HUES48 (cell line): ENCODE measurements around the gene GATA3.

ENCODE experiments used
- H3K27ac ChIP-seq: one replicate; pipeline ENCODE4 v1.7.0; 2013; ENCODE audit warnings: low read depth, low read length, inconsistent platforms
- H3K27me3 ChIP-seq: 2 replicates; pipeline ENCODE4 v1.6.1; 2013; ENCODE audit warnings: mild to moderate bottlenecking, low read length; ENCODE audit not compliant: control insufficient read depth, insufficient read depth
- H3K36me3 ChIP-seq: 2 replicates; pipeline ENCODE4 v1.6.1; 2013; ENCODE audit warnings: low read length; ENCODE audit not compliant: control insufficient read depth, insufficient read depth
- H3K4me1 ChIP-seq: 2 replicates; pipeline ENCODE4 v1.6.1; 2013; ENCODE audit warnings: mild to moderate bottlenecking, low read length; ENCODE audit not compliant: control insufficient read depth, insufficient read depth
- H3K4me3 ChIP-seq: 2 replicates; pipeline ENCODE4 v1.5.1; 2013; ENCODE audit warnings: mild to moderate bottlenecking, low read depth, low read length
- H3K9ac ChIP-seq: 2 replicates; pipeline ENCODE4 v1.6.1; 2013; ENCODE audit warnings: mild to moderate bottlenecking, low read depth, low read length, moderate library complexity
- H3K9me3 ChIP-seq: 2 replicates; pipeline ENCODE4 v1.6.1; 2013; ENCODE audit warnings: low read length; ENCODE audit not compliant: control insufficient read depth, insufficient read depth

The GATA3 gene

GRCh38 chr10:8060704-8061121 lies 6.2 kb downstream of the GATA3 start:
- peaks cover 100% of the 10 kb centered on the region for H3K27me3 ChIP-seq
- H3K27ac ChIP-seq, result no peak overlapping the region
- H3K36me3 ChIP-seq, result no peaks in the 10 kb centered on the region

DNA sequence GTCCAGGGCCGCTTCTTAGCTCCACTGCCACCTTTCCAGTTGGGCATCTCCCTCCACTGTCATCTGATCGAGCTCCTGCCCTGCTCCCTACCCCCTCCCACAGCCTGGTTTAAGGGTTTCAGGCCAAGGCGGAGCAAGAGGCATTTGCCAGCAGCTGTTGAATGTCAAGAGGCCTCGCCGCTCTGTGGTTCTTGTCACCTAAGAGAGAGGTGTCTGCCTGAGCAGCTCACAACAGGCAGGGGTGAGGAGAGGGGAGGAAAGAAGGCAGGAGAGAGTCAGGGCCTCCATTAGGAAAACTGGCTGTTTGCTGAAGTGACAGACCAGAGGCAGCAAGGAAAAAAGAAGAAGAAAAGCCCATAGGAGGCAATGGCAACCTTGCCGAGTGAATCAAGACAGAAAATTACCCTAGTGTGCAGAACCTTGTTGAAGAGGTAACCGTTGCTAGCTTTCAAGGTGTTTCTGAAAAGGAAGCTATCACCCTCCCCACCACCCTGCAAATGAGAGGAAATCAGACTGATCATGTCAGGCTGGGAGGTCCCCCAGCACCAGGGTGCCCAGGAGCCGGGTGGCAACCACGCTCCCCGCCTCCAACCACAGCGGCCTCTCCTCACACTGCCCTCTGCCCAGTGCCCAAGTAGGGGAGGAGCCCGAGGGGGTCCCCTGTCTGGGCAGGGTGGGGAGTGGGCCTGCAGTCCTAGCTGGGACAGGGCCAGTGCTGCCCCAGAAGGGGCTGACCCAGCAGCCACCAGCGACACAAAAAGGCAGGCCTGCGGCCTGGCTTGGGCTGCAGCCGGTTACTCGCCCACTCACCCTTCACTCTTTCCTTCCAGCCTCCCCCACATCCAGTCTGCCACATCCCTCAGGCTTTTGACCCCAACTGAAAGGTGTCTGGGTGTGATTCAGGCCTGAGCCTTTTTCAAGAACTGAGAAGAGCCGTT lies 7.1 kb downstream of the GATA3 start:
- H3K36me3 ChIP-seq, result no peaks in the 10 kb centered on the region
- no peak overlapping the region for H3K27ac ChIP-seq
- H3K9me3 ChIP-seq, result no peaks in the 10 kb centered on the region
- H3K4me1 ChIP-seq, result peaks cover 97% of the 10 kb centered on the region
- H3K27me3 ChIP-seq, result peaks cover 100% of the 10 kb centered on the region
- H3K4me3 ChIP-seq, result peak overlapping the region; percentile 37; the same call in 1 of the 2 replicates
- H3K9ac ChIP-seq, result no peak overlapping the region

More at GRCh38 chr10:8060704-8061121, 6.2 kb downstream of the GATA3 start:
- Histone ChIP-seq H3K4me1 (peaks cover 92% of the 10 kb centered on the region), H3K9ac (no peak overlapping the region), H3K9me3 (no peaks in the 10 kb centered on the region), H3K4me3 (peak overlapping the region; percentile 37)

GRCh38 chr10:8063128-8063908 lies 8.8 kb downstream of the GATA3 start:
- H3K4me3 ChIP-seq, result peak overlapping the region; percentile 43
- H3K27me3 ChIP-seq, result peaks cover 84% of the 10 kb centered on the region
- peaks cover 81% of the 10 kb centered on the region for H3K4me1 ChIP-seq
- no peak overlapping the region for H3K27ac ChIP-seq
- H3K9ac ChIP-seq, result no peak overlapping the region
- H3K9me3 ChIP-seq, result no peaks in the 10 kb centered on the region
- H3K36me3 ChIP-seq, result no peaks in the 10 kb centered on the region

DNA sequence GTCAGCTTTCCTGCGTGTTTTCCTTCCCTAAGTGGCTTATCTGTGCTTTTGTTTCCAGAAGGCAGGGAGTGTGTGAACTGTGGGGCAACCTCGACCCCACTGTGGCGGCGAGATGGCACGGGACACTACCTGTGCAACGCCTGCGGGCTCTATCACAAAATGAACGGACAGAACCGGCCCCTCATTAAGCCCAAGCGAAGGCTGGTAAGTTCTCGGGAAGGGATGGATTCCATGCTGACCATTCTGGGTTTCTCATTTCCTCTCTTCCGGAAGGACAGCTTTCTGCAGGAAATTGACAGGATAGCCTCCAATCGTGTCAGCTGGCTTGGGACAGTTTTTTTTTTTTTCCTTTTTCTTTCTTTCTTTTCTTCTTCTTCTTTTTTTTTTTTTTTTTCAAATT lies 9.4 kb downstream of the GATA3 start:
- Histone ChIP-seq H3K4me1 (peaks cover 76% of the 10 kb centered on the region), H3K27ac (no peak overlapping the region), H3K27me3 (peaks cover 78% of the 10 kb centered on the region), H3K4me3 (peak overlapping the region; percentile 43), H3K9me3 (no peaks in the 10 kb centered on the region), H3K36me3 (no peaks in the 10 kb centered on the region), H3K9ac (no peak overlapping the region)

GRCh38 chr10:8064436-8064835 lies 9.9 kb downstream of the GATA3 start:
- H3K9ac ChIP-seq, result no peak overlapping the region
- peaks cover 71% of the 10 kb centered on the region for H3K4me1 ChIP-seq
- no peaks in the 10 kb centered on the region for H3K36me3 ChIP-seq
- no peaks in the 10 kb centered on the region for H3K9me3 ChIP-seq
- H3K27me3 ChIP-seq, result peaks cover 73% of the 10 kb centered on the region
- H3K4me3 ChIP-seq, result no peak overlapping the region; the same call in 1 of the 2 replicates
- H3K27ac ChIP-seq, result peak overlapping the region; percentile 22

DNA sequence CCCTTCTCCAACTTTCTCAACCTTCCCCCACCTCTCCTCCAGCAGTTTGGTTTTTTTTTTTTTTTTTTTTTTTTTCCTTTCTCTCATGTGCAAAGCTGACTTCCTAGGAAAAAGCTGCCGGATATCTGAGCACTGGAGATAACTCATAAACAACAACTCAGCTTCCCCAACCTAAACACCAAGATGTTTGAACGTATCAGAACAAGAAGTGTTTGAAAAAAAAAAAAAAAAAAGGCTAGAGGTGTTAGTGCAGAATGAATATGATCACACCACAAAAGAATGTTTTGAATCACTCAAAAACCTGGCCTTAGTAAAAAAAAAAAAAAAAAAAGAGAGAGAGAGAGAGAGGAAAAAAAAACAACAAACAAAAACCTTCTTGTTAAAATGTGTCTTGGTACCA lies 11.2 kb downstream of the GATA3 start:
- H3K36me3 ChIP-seq, result no peaks in the 10 kb centered on the region
- no peak overlapping the region for H3K27ac ChIP-seq
- H3K4me3 ChIP-seq, result no peak overlapping the region
- peaks cover 59% of the 10 kb centered on the region for H3K4me1 ChIP-seq
- no peak overlapping the region for H3K9ac ChIP-seq
- no peaks in the 10 kb centered on the region for H3K9me3 ChIP-seq
- peaks cover 61% of the 10 kb centered on the region for H3K27me3 ChIP-seq

DNA sequence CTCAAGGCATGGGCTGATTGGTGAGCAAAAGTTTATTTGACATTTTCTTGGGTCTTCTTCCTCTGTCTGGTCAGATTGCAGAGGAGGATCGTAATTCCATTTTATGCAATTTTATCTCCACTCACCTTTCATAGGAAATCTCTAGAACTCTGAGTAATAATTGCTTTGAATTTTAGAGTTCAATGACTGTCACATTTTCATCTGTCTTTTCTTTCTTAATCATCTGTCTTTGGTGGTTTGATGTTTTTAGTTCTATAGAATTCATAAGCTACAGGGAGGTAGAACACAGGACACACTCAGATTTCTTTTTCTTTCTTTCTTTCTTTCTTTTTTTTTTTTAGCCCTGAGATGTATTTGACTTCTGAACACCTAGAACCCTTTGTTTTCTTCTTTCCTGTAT lies 11.6 kb downstream of the GATA3 start:
- Histone ChIP-seq H3K9ac (no peak overlapping the region), H3K36me3 (no peaks in the 10 kb centered on the region), H3K4me3 (no peak overlapping the region), H3K9me3 (no peaks in the 10 kb centered on the region), H3K27ac (no peak overlapping the region), H3K4me1 (peaks cover 54% of the 10 kb centered on the region), H3K27me3 (peaks cover 56% of the 10 kb centered on the region)

DNA sequence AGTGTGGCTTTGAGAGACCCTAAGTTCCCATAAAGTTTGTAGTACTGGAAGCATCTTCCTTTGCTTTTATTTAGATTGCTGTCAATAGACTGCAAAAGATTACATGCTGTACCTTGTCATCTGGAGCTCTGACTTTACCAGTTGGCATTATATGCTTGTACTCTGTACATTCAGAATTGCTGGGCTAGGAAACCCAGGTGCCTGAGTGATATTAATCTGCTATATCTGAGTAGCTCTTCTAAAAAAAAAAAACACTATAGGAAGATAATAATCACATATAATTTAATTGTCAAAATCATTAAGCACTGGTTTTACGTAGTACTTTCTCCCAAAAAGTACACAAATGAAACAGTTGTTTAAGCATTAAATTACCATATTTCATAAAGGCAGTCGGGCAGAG lies 12.3 kb downstream of the GATA3 start:
- Histone ChIP-seq H3K9ac (no peak overlapping the region), H3K4me3 (no peak overlapping the region), H3K27me3 (peaks cover 50% of the 10 kb centered on the region), H3K9me3 (no peaks in the 10 kb centered on the region), H3K4me1 (peaks cover 48% of the 10 kb centered on the region), H3K27ac (no peak overlapping the region), H3K36me3 (no peaks in the 10 kb centered on the region)

DNA sequence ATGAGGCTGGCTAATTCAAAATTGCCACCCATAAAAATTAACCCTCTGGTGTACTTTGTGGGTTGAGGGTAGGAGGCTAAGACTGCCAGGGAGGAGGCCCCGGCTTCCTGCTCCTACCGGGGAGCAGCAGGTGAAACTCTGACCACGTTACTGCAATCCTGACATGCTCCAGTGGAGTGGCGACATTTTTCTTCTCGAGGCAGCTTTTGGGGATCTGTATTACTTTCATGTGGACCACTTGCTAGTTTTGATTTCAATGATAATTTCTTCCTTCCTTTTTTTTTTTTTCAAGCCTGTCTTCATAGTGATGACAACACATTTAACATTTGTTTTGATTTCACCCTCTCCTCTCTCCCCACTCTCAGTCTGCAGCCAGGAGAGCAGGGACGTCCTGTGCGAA lies 14.6 kb downstream of the GATA3 start:
- Histone ChIP-seq H3K27ac (no peak overlapping the region), H3K9me3 (no peaks in the 10 kb centered on the region), H3K4me3 (no peak overlapping the region), H3K4me1 (peaks cover 25% of the 10 kb centered on the region), H3K27me3 (peaks cover 26% of the 10 kb centered on the region), H3K36me3 (no peaks in the 10 kb centered on the region), H3K9ac (no peak overlapping the region)

GRCh38 chr10:8069627-8070026 lies 15.1 kb downstream of the GATA3 start:
- no peaks in the 10 kb centered on the region for H3K36me3 ChIP-seq

DNA sequence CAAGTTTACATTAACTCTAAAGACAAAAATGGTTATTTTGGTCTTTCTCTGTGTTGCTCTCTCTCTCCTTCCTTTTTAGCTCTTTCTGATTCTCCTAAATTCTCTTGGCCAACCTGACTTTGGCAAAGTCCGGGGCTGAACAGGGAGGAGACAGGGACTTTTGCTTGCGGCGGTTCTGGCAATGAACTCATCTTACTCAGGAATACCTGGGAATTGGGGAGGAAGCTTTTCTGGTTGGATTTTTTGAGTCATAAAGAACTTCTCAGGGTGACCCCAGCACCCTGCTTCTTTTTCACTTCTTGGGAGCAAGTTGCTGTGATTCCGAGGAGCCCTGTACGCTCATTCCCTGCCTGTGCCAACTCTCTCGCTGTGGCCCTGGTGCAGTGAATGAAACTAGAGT lies 16.0 kb downstream of the GATA3 start:
- Histone ChIP-seq H3K4me1 (peaks cover 20% of the 10 kb centered on the region), H3K36me3 (no peaks in the 10 kb centered on the region), H3K4me3 (no peak overlapping the region), H3K9me3 (no peaks in the 10 kb centered on the region), H3K9ac (no peak overlapping the region), H3K27me3 (peaks cover 13% of the 10 kb centered on the region), H3K27ac (no peak overlapping the region)

More at GRCh38 chr10:8069627-8070026, 15.1 kb downstream of the GATA3 start:
- H3K27ac ChIP-seq, result no peak overlapping the region
- peaks cover 21% of the 10 kb centered on the region for H3K27me3 ChIP-seq
- no peaks in the 10 kb centered on the region for H3K9me3 ChIP-seq
- H3K4me3 ChIP-seq, result no peak overlapping the region
- peaks cover 20% of the 10 kb centered on the region for H3K4me1 ChIP-seq
- no peak overlapping the region for H3K9ac ChIP-seq
